Endothelial cell of umbilical vein (primary cell): ENCODE results near the gene MBD3. TPM values are rescaled to one million over a fixed set of nuclear protein-coding genes. Genes with fewer than 3 reads are reported as not detected.

Experiments
- BruUV-seq: library from RNA; stranded (reverse); fragments of 400-500 nt; replicated peaks from 2 replicates; lab custom pipeline; 2021; lab: Mats Ljungman, UMichigan
- CTCF ChIA-PET: fragments of 300-600, 350-600 bp; sonication (Branson Sonifier 250); formaldehyde crosslinking; loops from one replicate; lab custom pipeline; 2021; ENCODE audit warnings: antibody characterized with exemption, inconsistent platforms; lab: Charles Lee
- POLR2A ChIA-PET: fragments of 300-600, 350-600 bp; sonication (Branson Sonifier 250); formaldehyde crosslinking; loops from one replicate; lab custom pipeline; 2021; ENCODE audit warnings: antibody characterized with exemption, inconsistent platforms; lab: Charles Lee
- DNase-seq: peaks from one replicate; pipeline ENCODE4 v3.0.0-alpha.2; 2011; ENCODE audit warnings: low read depth, low spot score
- FAIRE-seq: peaks from 2 replicates; lab custom pipeline; 2011; peaks lifted over from hg19 to GRCh38; lab: Jason Lieb, UNC
- H2AFZ ChIP-seq: 2 replicates; pipeline ENCODE4 v1.6.0; 2012; ENCODE audit warnings: low read depth, low read length, control low read depth, inconsistent platforms
- H3K27ac ChIP-seq: 2 replicates; pipeline ENCODE4 v1.5.1; 2011; ENCODE audit warnings: low read depth, mild to moderate bottlenecking, control low read depth, low read length, moderate library complexity; ENCODE audit not compliant: insufficient read depth
- H3K27me3 ChIP-seq, 2 experiments: 2 replicates each; pipeline versions ENCODE4 v1.6.0 to v1.6.1; 2011; ENCODE audit warnings: low read length in 2 of 2, mixed read lengths in 1 of 2; ENCODE audit not compliant: control insufficient read depth in 2 of 2, insufficient read depth in 2 of 2
- H3K36me3 ChIP-seq, 2 experiments: 2 replicates in 1 of 2; 3 replicates in 1 of 2; pipeline ENCODE4 v1.5.1; 2011; ENCODE audit warnings: low read length in 2 of 2, mild to moderate bottlenecking in 1 of 2, moderate library complexity in 1 of 2; ENCODE audit not compliant: control insufficient read depth in 2 of 2, insufficient read depth in 2 of 2; ENCODE audit errors: extremely low read depth in 1 of 2
- H3K4me1 ChIP-seq: 3 replicates; pipeline ENCODE4 v1.5.1; 2011; ENCODE audit warnings: mild to moderate bottlenecking, low read length; ENCODE audit not compliant: control insufficient read depth, insufficient read depth; ENCODE audit errors: extremely low read depth
- H3K4me2 ChIP-seq: 2 replicates; pipeline ENCODE4 v1.6.1; 2011; ENCODE audit warnings: low read length, control low read depth, mixed read lengths; ENCODE audit not compliant: insufficient read depth
- H3K4me3 ChIP-seq, 3 experiments: fragments of 200-600 bp in 1 of 3; sonication (generic), shearing (Covaris generic) in 1 of 3; replicated peaks in 1 of 3; 2 replicates each; pipeline ENCODE4 v1.5.1; 2011 to 2016; ENCODE audit warnings: control low read depth in 3 of 3, low read length in 3 of 3, mild to moderate bottlenecking in 2 of 3, inconsistent platforms in 1 of 3, low read depth in 1 of 3, moderate library complexity in 1 of 3; ENCODE audit not compliant: insufficient read depth in 1 of 3
- H3K79me2 ChIP-seq: 2 replicates; pipeline ENCODE4 v1.6.0; 2012; ENCODE audit warnings: low read length, inconsistent platforms; ENCODE audit not compliant: control insufficient read depth, insufficient read depth
- H3K9ac ChIP-seq: replicated peaks from 2 replicates; pipeline ENCODE3; 2011; ENCODE audit warnings: low read length, control low read depth; ENCODE audit not compliant: insufficient read depth; ENCODE audit errors: extremely low read depth
- H3K9me1 ChIP-seq: replicated peaks from 3 replicates; pipeline ENCODE4 v1.6.0; 2011; ENCODE audit warnings: mild to moderate bottlenecking, low read length; ENCODE audit not compliant: control insufficient read depth, insufficient read depth; ENCODE audit errors: extremely low read depth
- H3K9me3 ChIP-seq: replicated peaks from 2 replicates; pipeline ENCODE4 v1.5.1; 2012; ENCODE audit warnings: low read length, inconsistent platforms; ENCODE audit not compliant: control insufficient read depth, insufficient read depth
- H4K20me1 ChIP-seq: replicated peaks from 2 replicates; pipeline ENCODE3; 2011; ENCODE audit warnings: mild to moderate bottlenecking, low read length; ENCODE audit not compliant: control insufficient read depth, insufficient read depth; ENCODE audit errors: extremely low read depth
- EZH2 ChIP-seq: IDR thresholded peaks from 2 replicates; pipeline ENCODE4 v1.6.1; 2012; ENCODE audit warnings: borderline replicate concordance, low read depth, mild to moderate bottlenecking, moderate library complexity, low read length, inconsistent platforms; ENCODE audit not compliant: severe bottlenecking
- FOS ChIP-seq: IDR thresholded peaks from 2 replicates; pipeline ENCODE4 v1.6.1; 2011; ENCODE audit warnings: mild to moderate bottlenecking, low read length, moderate library complexity, borderline replicate concordance; ENCODE audit not compliant: insufficient read depth
- GATA2 ChIP-seq: IDR thresholded peaks from 2 replicates; pipeline ENCODE4 v1.7.0; 2011; ENCODE audit warnings: low read depth, mild to moderate bottlenecking, moderate library complexity, mixed read lengths, low read length; ENCODE audit not compliant: insufficient read length, insufficient read depth
- JUN ChIP-seq: IDR thresholded peaks from 2 replicates; pipeline ENCODE4 v1.6.1; 2011; ENCODE audit warnings: borderline replicate concordance, low read depth; ENCODE audit not compliant: insufficient read length, insufficient read depth
- MYC ChIP-seq: IDR thresholded peaks from one replicate; pipeline ENCODE4 v1.6.1; 2011; ENCODE audit warnings: mild to moderate bottlenecking, low read depth, low read length
- POLR2A ChIP-seq: IDR thresholded peaks from 2 replicates; pipeline ENCODE4 v1.6.1; 2012; ENCODE audit warnings: low read depth, mild to moderate bottlenecking, control low read depth, low read length
- POLR2AphosphoS5 ChIP-seq: IDR thresholded peaks from 2 replicates; pipeline ENCODE4 v1.6.1; 2012; ENCODE audit warnings: low read depth, mild to moderate bottlenecking, control low read depth, low read length, moderate library complexity; ENCODE audit not compliant: insufficient read depth
- dilution Hi-C: fragments of 300-500 bp; cut with MboI; formaldehyde crosslinking; loops from one replicate; pipeline ENCODE4 v1.15.0; 2019; ENCODE audit warnings: low sequenced_read_pairs; ENCODE audit not compliant: extremely low pct_ligation_motif_present
- intact Hi-C: fragments of 100-400 bp; cut with micrococcal nuclease; formaldehyde crosslinking; loops from one replicate; pipeline ENCODE4 v1.10.0; 2022
- polyA plus RNA-seq, 4 experiments: library from polyadenylated mRNA; depleted of rRNA in 3 of 4; stranded (reverse) in 3 of 4; unstranded in 1 of 4; fragments of >200 nt; gene quantifications; 2 replicates each; pipeline versions ENCODE4 v1.2.1 to v1.2.3, GENCODE V29; 2011 to 2012; ENCODE audit warnings: missing spikeins in 1 of 4
- total RNA-seq: library from RNA; stranded (reverse); gene quantifications from 2 replicates; pipeline ENCODE4 v1.2.3, GENCODE V29; 2021
- TF ChIP-seq, protein P1 (sequence below): IDR thresholded peaks from 2 replicates; pipeline ENCODE4 v1.6.1; 2011; ENCODE audit not compliant: insufficient read depth, insufficient read length
- TF ChIP-seq, protein P2 (sequence below), 2 donors: IDR thresholded peaks; 1 replicate in 1 of 2; 2 replicates in 1 of 2; pipeline ENCODE4 v1.5.1; 2011; ENCODE audit warnings: low read length in 2 of 2, mild to moderate bottlenecking in 2 of 2, moderate library complexity in 2 of 2, control low read depth in 1 of 2, inconsistent platforms in 1 of 2, low read depth in 1 of 2; ENCODE audit not compliant: insufficient read depth in 1 of 2; ENCODE audit errors: extremely low read depth in 1 of 2

Gene MBD3
- total and polyA plus RNA-seq, 2 donors (not counting 3 experiments of a cell fraction or from before 2014, with no cell fraction given) = 96.8 to 120 TPM

DNA sequence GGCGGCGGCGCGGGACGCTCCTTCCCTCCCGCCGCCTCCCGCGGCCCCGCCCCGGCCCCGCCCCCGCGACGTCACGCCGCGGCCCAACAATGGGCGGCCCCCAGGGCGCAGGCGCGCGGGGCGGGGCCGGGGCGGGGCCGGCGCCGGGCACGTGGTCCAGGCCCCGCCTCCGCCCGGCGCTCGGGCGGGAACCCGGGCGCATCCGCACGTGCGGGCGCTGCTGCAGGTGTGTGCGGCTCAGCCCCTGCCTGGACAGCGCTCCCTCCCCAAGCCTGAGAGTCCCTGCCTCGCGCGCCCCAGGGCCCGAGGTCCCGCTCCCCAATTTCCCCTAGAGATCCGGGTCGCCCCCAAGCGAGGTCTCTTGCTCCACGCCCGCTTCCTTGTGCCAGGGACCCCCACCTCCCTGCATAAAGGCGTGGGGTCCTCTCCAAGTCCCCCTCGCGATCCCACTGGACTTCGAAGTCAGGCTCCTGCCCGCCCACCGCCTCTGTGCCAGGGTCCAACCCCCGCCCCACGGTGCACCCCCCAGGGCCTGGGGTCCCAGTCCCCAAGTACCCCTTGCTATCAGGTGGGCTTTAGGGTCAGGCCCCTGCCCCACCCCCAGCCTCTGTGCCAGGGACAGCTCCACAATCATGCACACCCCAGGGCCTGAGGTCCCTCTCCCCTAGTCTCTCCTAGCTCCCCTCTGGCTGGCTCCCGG, 24.2 kb downstream of the MBD3 start, which contains the start of gene MEX3D:
TSS of gene MEX3D (minus strand) at position 6 of the 700 bp plus-strand sequence. CDS start 267 bp downstream, outside the sequence.
- H3K79me2 ChIP-seq = peaks cover 40% of the 10 kb centered on the region
- no peak for TF ChIP-seq JUN
- TF ChIP-seq, protein P1, sequence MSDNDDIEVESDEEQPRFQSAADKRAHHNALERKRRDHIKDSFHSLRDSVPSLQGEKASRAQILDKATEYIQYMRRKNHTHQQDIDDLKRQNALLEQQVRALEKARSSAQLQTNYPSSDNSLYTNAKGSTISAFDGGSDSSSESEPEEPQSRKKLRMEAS = peak; percentile 81
- TF ChIP-seq GATA2 = no peak
- peak; percentile 52 for TF ChIP-seq POLR2AphosphoS5
- H4K20me1 ChIP-seq = peaks cover 5% of the 10 kb centered on the region
- peak within 1 kb of the TSS; percentile 81 to 99 (median 95) for H3K4me3 ChIP-seq
- H3K27ac ChIP-seq = peak within 1 kb of the TSS; percentile 96
- peak within 1 kb of the TSS; percentile 100 for H3K9ac ChIP-seq
- no peaks in the 10 kb centered on the region for H3K9me1 ChIP-seq
- H3K4me2 ChIP-seq = no peak within 1 kb of the TSS
- no TSS peak for BruUV-seq
- ChIA-PET POLR2A (no interaction called here), CTCF (interaction anchor here (0.7 to 5.6 kb wide), 2 partner anchors 22 to 296 kb away, joined by 6 to 40 read pairs; no protein-coding TSS in a partner anchor)
- FAIRE-seq = no peak
- H3K36me3 ChIP-seq = peaks cover 0 to 3% of the 10 kb centered on the region in 2 experiments
- H3K4me1 ChIP-seq = peaks cover 8% of the 10 kb centered on the region
- peak; percentile 23 for DNase-seq
- H2AFZ ChIP-seq = peak within 1 kb of the TSS; percentile 57
- no peaks in the 10 kb centered on the region for H3K9me3 ChIP-seq
- intact Hi-C loops (no loop called here), dilution Hi-C loops (no loop called here)
- peaks cover 0 to 6% of the 10 kb centered on the region in 2 experiments for H3K27me3 ChIP-seq

DNA sequence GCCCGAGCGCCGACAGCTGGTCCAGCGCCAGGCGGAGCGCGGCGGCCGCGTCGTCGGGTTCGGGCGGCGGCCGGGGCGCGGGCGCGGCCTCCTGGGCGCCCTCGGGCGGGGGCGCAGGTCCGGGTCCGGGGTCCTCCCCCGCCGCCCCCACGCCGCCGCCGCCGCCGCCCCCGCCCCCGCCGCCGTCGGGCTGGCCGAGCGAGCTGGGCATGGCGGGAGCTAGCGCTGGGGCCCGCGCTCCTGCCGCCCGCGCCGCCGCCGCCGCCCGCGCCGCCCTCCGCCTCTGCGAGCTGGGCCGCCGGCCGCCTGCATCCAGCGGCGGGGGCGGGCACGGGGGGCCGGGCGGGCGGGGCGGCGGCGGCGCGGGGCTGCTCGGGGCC, 24.8 kb downstream of the MBD3 start:
- BruUV-seq = no TSS peak
- no peak overlapping the region for H3K9ac ChIP-seq
- ChIA-PET CTCF (interaction anchor here (5.6 kb wide), 1 partner anchor 21 kb away, joined by 40 read pairs; no protein-coding TSS in a partner anchor), POLR2A (no interaction called here)
- H3K79me2 ChIP-seq = peaks cover 46% of the 10 kb centered on the region
- no peak overlapping the region for H2AFZ ChIP-seq
- TF ChIP-seq GATA2 (no peak), JUN (no peak), MYC (no peak), FOS (no peak), POLR2A (no peak), EZH2 (no peak), POLR2AphosphoS5 (no peak)
- TF ChIP-seq, protein P2, sequence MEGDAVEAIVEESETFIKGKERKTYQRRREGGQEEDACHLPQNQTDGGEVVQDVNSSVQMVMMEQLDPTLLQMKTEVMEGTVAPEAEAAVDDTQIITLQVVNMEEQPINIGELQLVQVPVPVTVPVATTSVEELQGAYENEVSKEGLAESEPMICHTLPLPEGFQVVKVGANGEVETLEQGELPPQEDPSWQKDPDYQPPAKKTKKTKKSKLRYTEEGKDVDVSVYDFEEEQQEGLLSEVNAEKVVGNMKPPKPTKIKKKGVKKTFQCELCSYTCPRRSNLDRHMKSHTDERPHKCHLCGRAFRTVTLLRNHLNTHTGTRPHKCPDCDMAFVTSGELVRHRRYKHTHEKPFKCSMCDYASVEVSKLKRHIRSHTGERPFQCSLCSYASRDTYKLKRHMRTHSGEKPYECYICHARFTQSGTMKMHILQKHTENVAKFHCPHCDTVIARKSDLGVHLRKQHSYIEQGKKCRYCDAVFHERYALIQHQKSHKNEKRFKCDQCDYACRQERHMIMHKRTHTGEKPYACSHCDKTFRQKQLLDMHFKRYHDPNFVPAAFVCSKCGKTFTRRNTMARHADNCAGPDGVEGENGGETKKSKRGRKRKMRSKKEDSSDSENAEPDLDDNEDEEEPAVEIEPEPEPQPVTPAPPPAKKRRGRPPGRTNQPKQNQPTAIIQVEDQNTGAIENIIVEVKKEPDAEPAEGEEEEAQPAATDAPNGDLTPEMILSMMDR (IDR thresholded peaks at IDR 0.05; ENCODE audit: extremely low read depth in 1 of 2, insufficient read depth in 1 of 2, low read depth in 1 of 2, low read length in 2 of 2) = no peak
- TF ChIP-seq, protein P1 = no peak
- no peak for DNase-seq
- H3K36me3 ChIP-seq = peaks cover 3% of the 10 kb centered on the region in 2 experiments
- intact Hi-C loops = loop anchor here (2.0 kb wide), 2 partner anchors 25 to 85 kb away; partner anchors contain the start of genes MBD3 and TCF3
- no peaks in the 10 kb centered on the region for H3K9me3 ChIP-seq
- H4K20me1 ChIP-seq = peaks cover 5% of the 10 kb centered on the region
- no peak for FAIRE-seq
- H3K4me2 ChIP-seq = no peak overlapping the region
- H3K27me3 ChIP-seq = peaks cover 0 to 6% of the 10 kb centered on the region in 2 experiments
- dilution Hi-C loops = no loop called here
- peaks cover 8% of the 10 kb centered on the region for H3K4me1 ChIP-seq
- peak overlapping the region in 1 of 3 experiments; percentile 99 for H3K4me3 ChIP-seq
- no peaks in the 10 kb centered on the region for H3K9me1 ChIP-seq
- H3K27ac ChIP-seq = peak overlapping the region; percentile 96
